AG09309 (cell line): ENCODE measurements around the gene FAM174A.

Source experiments
- DNase-seq: peaks from one replicate; pipeline ENCODE4 v3.0.0-alpha.2; 2010; ENCODE audit warnings: low read depth
- H3K4me3 ChIP-seq: 2 replicates; pipeline ENCODE4 v1.5.1; 2011; ENCODE audit warnings: mild to moderate bottlenecking, low read depth, low read length, moderate library complexity; ENCODE audit not compliant: control insufficient read depth
- CTCF ChIP-seq: IDR thresholded peaks from 2 replicates; pipeline ENCODE4 v1.5.1; 2011; ENCODE audit warnings: mild to moderate bottlenecking, low read depth, low read length, inconsistent platforms; ENCODE audit not compliant: insufficient read depth, control insufficient read depth; ENCODE audit errors: missing control alignments

Gene FAM174A

GRCh38 chr5:100535060-100536005 is at the start of gene FAM174A:
FAM174A (plus strand) TSS chr5:100535374; CDS start chr5:100535531, 157 bp downstream.
- no peak for TF ChIP-seq CTCF
- DNase-seq = peak; percentile 85
- peak within 1 kb of the TSS; percentile 95 for H3K4me3 ChIP-seq

- no peak for TF ChIP-seq CTCF
- H3K4me3 ChIP-seq = no peak overlapping the region
- no peak for DNase-seq
These were observed 41.2 kb upstream of the FAM174A start for GRCh38 chr5:100493996-100494395.

DNA sequence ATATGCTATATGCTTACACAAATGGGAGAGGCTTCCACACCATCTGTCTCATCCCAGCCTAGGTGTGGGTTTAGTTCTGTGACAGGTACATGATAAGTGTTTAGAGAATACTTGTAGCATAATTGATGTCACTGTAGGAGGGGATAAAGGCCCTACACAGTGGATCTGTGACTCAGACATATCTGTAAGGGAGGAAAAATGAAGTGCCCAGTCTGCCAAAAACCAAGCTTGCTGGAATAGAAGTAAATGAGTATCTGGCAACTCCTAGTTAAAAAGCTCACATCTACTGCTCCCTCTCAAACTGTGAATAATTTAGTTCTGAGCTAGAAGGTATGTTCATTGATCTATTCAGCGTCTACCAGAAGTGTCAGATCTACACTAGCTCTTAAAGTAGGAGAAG is 38.9 kb upstream of the FAM174A start:
- DNase-seq = no peak
- no peak for TF ChIP-seq CTCF
- no peak overlapping the region for H3K4me3 ChIP-seq

GRCh38 chr5:100502684-100503083 is 32.5 kb upstream of the FAM174A start:
- TF ChIP-seq CTCF = no peak
- no peak for DNase-seq
- no peak overlapping the region for H3K4me3 ChIP-seq

GRCh38 chr5:100505984-100506670 is 29.0 kb upstream of the FAM174A start:
- DNase-seq = peak; percentile 61
- H3K4me3 ChIP-seq = no peak overlapping the region
- TF ChIP-seq CTCF = no peak

- TF ChIP-seq CTCF = no peak
- DNase-seq = no peak
- no peak overlapping the region for H3K4me3 ChIP-seq
These were observed 18.9 kb upstream of the FAM174A start for GRCh38 chr5:100516285-100516684.
